GM18526 (cell line): ENCODE results near the gene RHBDL2.

Source experiments
- POLR2A ChIP-seq: IDR thresholded peaks from 3 replicates; pipeline ENCODE4 v1.6.1; 2011; ENCODE audit not compliant: insufficient read length; ENCODE audit errors: extremely low read depth

The RHBDL2 gene

GRCh38 chr1:38941527-38942019 lies at the start of gene RHBDL2:
RHBDL2 (minus strand) TSS chr1:38941830; CDS start chr1:38919212, 22,618 bp downstream.
- no peak for TF ChIP-seq POLR2A

- TF ChIP-seq POLR2A, result peak; percentile 95
Observed at GRCh38 chr1:38990738-38991637, 49.4 kb upstream of the RHBDL2 start, which contains the start of gene AKIRIN1. AKIRIN1 (plus strand) TSS chr1:38991276; CDS start chr1:38991381, 105 bp downstream.

- no peak for TF ChIP-seq POLR2A
Observed at GRCh38 chr1:38990386-38990737, 48.7 kb upstream of the RHBDL2 start.

GRCh38 chr1:38989979-38990378 lies 48.3 kb upstream of the RHBDL2 start:
- no peak for TF ChIP-seq POLR2A

GRCh38 chr1:38973659-38974437 lies 32.2 kb upstream of the RHBDL2 start:
- no peak for TF ChIP-seq POLR2A

GRCh38 chr1:38964140-38964548 lies 22.5 kb upstream of the RHBDL2 start:
- no peak for TF ChIP-seq POLR2A

- no peak for TF ChIP-seq POLR2A
Observed at GRCh38 chr1:38962560-38962959, 20.9 kb upstream of the RHBDL2 start.

- no peak for TF ChIP-seq POLR2A
Observed at GRCh38 chr1:38962113-38962512, 20.5 kb upstream of the RHBDL2 start.

- no peak for TF ChIP-seq POLR2A
Observed at GRCh38 chr1:38958967-38959366, 17.3 kb upstream of the RHBDL2 start.

GRCh38 chr1:38953433-38953860 lies 11.8 kb upstream of the RHBDL2 start:
- TF ChIP-seq POLR2A, result no peak

GRCh38 chr1:38950553-38950952 lies 8.9 kb upstream of the RHBDL2 start:
- no peak for TF ChIP-seq POLR2A

- no peak for TF ChIP-seq POLR2A
Observed at GRCh38 chr1:38944547-38944946, 2.9 kb upstream of the RHBDL2 start.

- no peak for TF ChIP-seq POLR2A
Observed at GRCh38 chr1:38942664-38943428, 1.2 kb upstream of the RHBDL2 start.

- TF ChIP-seq POLR2A, result no peak
Observed at GRCh38 chr1:38941093-38941492, 537 bp downstream of the RHBDL2 start.
